ENCODE results near the gene PSAP. TPM values are rescaled to one million over a fixed set of nuclear protein-coding genes. Genes with fewer than 3 reads are reported as not detected.

PSAP gene
- total RNA-seq, 4 donors from 2014 or later, result 757 to 1,009 (median 906) TPM

DNA sequence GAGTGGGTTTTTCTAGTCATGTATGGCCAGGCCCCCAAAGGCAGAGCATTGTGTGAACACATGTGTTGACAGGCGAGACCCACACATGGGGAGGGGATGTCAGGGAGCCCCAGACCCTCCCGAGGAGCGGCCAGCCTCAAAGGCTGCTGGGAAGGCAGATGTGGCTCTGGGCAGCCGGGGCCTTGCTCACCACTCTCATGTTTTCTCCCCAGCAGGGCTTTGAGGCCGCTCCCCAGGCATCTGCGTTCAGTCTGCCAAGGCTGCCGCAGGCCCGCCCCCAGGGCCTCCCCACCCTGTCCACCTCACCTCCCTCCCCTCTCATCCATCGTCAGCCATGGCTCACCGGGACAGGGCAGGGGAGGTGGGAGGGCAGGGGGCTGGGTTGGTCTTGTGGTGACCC, 61.2 kb downstream of the PSAP start:
- TF ChIP-seq EP300 (IDR thresholded peaks at IDR 0.05) (no peak), CTCF (IDR thresholded peaks at IDR 0.05) (no peak), POLR2A (IDR thresholded peaks at IDR 0.05) (no peak)
- H3K4me3 ChIP-seq, result no peak overlapping the region
- DNase-seq (ENCODE audit: low spot score in 2 of 2), result no peak
- no peaks in the 10 kb centered on the region for H3K27me3 ChIP-seq
- H3K4me1 ChIP-seq, result no peaks in the 10 kb centered on the region
- WGBS, 2 donors, result 69 to 70% methylated on average over 7 to 9 of the region's 10 CpGs
- no peak overlapping the region for H3K27ac ChIP-seq
- H3K9me3 ChIP-seq, result no peaks in the 10 kb centered on the region
- no peaks in the 10 kb centered on the region for H3K36me3 ChIP-seq

- Histone ChIP-seq H3K27ac (no peak overlapping the region), H3K4me3 (no peak overlapping the region), H3K27me3 (no peaks in the 10 kb centered on the region), H3K9me3 (no peaks in the 10 kb centered on the region), H3K36me3 (no peaks in the 10 kb centered on the region), H3K4me1 (no peaks in the 10 kb centered on the region)
- 82 to 84% methylated on average over 8 of the region's 8 CpGs for WGBS, 2 donors
- TF ChIP-seq POLR2A (IDR thresholded peaks at IDR 0.05), result no peak
- no peak for TF ChIP-seq EP300 (IDR thresholded peaks at IDR 0.05)
- no peak for TF ChIP-seq CTCF (IDR thresholded peaks at IDR 0.05)
- no peak for DNase-seq (ENCODE audit: low spot score in 2 of 2)
These were observed 62.1 kb downstream of the PSAP start for GRCh38 chr10:71788954-71789353.

DNA sequence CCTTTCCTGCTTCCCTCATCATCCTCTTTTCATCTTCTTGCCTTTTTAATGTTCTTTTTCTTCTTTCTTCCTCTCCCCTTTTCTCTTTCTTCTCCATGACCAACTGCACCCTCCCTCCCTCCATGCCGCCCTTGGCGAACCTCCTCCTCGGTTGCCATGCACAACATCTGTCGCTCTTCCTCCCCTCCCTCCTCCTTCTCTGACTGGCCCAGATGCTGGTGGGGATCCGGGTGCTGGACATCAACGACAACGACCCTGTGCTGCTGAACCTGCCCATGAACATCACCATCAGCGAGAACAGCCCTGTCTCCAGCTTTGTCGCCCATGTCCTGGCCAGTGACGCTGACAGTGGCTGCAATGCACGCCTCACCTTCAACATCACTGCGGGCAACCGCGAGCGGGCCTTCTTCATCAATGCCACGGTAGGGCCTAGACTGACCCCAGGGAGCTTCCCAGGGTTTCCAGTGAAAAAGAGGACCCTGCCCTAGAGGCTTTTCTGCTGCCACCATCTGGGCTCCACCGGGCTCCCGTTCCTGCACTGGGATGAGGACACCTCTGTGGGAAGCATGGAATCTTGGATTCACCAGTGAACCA, 66.3 kb downstream of the PSAP start:
- TF ChIP-seq EP300 (IDR thresholded peaks at IDR 0.05), result no peak
- TF ChIP-seq POLR2A (IDR thresholded peaks at IDR 0.05), result no peak
- TF ChIP-seq CTCF (IDR thresholded peaks at IDR 0.05), result no peak
- no peak overlapping the region for H3K27ac ChIP-seq
- peaks cover 0 to 10% (median 0%) of the 10 kb centered on the region in 4 donors for H3K4me1 ChIP-seq
- no peak for DNase-seq (ENCODE audit: low spot score in 2 of 2)
- no peaks in the 10 kb centered on the region for H3K36me3 ChIP-seq
- H3K27me3 ChIP-seq, result no peaks in the 10 kb centered on the region
- H3K4me3 ChIP-seq, result no peak overlapping the region
- WGBS, 2 donors, result 93 to 94% methylated on average over 17 to 18 of the region's 18 CpGs
- no peaks in the 10 kb centered on the region for H3K9me3 ChIP-seq

GRCh38 chr10:71783917-71784678, 67.0 kb downstream of the PSAP start:
- Histone ChIP-seq H3K27ac (no peak overlapping the region), H3K4me3 (no peak overlapping the region), H3K36me3 (no peaks in the 10 kb centered on the region), H3K9me3 (no peaks in the 10 kb centered on the region), H3K27me3 (no peaks in the 10 kb centered on the region), H3K4me1 (peaks cover 0 to 10% (median 0%) of the 10 kb centered on the region in 4 donors)
- DNase-seq (ENCODE audit: low spot score in 2 of 2), result no peak
- TF ChIP-seq CTCF (IDR thresholded peaks at IDR 0.05) (no peak), EP300 (IDR thresholded peaks at IDR 0.05) (no peak), POLR2A (IDR thresholded peaks at IDR 0.05) (no peak)
- WGBS, 2 donors, result 76 to 80% methylated on average over 15 to 17 of the region's 17 CpGs

- H3K27me3 ChIP-seq, result no peaks in the 10 kb centered on the region
- no peak overlapping the region for H3K4me3 ChIP-seq
- WGBS, 2 donors, result 43 to 46% methylated on average over 7 of the region's 7 CpGs
- TF ChIP-seq EP300 (IDR thresholded peaks at IDR 0.05), result no peak
- TF ChIP-seq CTCF (IDR thresholded peaks at IDR 0.05), result no peak
- no peak for TF ChIP-seq POLR2A (IDR thresholded peaks at IDR 0.05)
- no peaks in the 10 kb centered on the region for H3K9me3 ChIP-seq
- H3K36me3 ChIP-seq, result no peaks in the 10 kb centered on the region
- no peak for DNase-seq (ENCODE audit: low spot score in 2 of 2)
- H3K4me1 ChIP-seq, result peaks cover 0 to 10% (median 0%) of the 10 kb centered on the region in 4 donors
- H3K27ac ChIP-seq, result no peak overlapping the region
These were observed 68.0 kb downstream of the PSAP start for GRCh38 chr10:71782917-71783490.

Measured in tibial nerve (tissue), 4 donors.